GM12878 (cell line): ENCODE results near the gene NPRL2. TPM values are rescaled to one million over a fixed set of nuclear protein-coding genes. Genes with fewer than 3 reads are reported as not detected.

Source experiments
- ATAC-seq: fragments of 200-7000 bp; cut with Tn5 transposase; 3 replicates; pipeline ENCODE4 v1.9.1; 2020; ENCODE audit warnings: mild to moderate bottlenecking, moderate library complexity
- BruUV-seq: library from RNA; stranded (reverse); fragments of 400-500 nt; replicated peaks from 2 replicates; lab custom pipeline; 2021; lab: Mats Ljungman, UMichigan
- CTCF ChIA-PET: fragments of 300-600 bp; sonication (Branson Sonifier 250); formaldehyde crosslinking; extraction: SDS; loops from one replicate; lab custom pipeline; 2021; ENCODE audit warnings: inconsistent platforms; lab: Yijun Ruan, JAX
- POLR2A ChIA-PET: fragments of 350-600 bp; formaldehyde crosslinking; extraction: SDS; loops from one replicate; lab custom pipeline; 2021; ENCODE audit warnings: inconsistent platforms; lab: Charles Lee
- RAD21 ChIA-PET: fragments of 300-600 bp; sonication (Branson Sonifier 250); formaldehyde crosslinking; loops from one replicate; lab custom pipeline; 2023; ENCODE audit warnings: antibody characterized with exemption; ENCODE audit not compliant: unreplicated experiment; lab: Charles Lee
- SMC1A ChIA-PET: fragments of 300-600 bp; sonication (Branson Sonifier 250); formaldehyde crosslinking; loops from one replicate; lab custom pipeline; 2023; ENCODE audit not compliant: unreplicated experiment, uncharacterized antibody; lab: Charles Lee
- DNase-seq: peaks from one replicate; pipeline ENCODE4 v3.0.0-alpha.2; 2011; ENCODE audit warnings: low read depth, low spot score
- FAIRE-seq: peaks from 3 replicates; lab custom pipeline; 2011; peaks lifted over from hg19 to GRCh38; lab: Jason Lieb, UNC
- H2AFZ ChIP-seq: 2 replicates; pipeline ENCODE4 v1.6.0; 2011; ENCODE audit warnings: low read depth, low read length, control low read depth; ENCODE audit not compliant: control insufficient read depth
- H3K27ac ChIP-seq: 2 replicates; pipeline ENCODE4 v1.5.1; 2011; ENCODE audit warnings: control low read depth; ENCODE audit not compliant: control insufficient read depth, insufficient read depth
- H3K27me3 ChIP-seq, 2 experiments: replicated peaks in 1 of 2; 2 replicates each; pipeline versions ENCODE4 v1.6.0 to v1.6.1; 2011; ENCODE audit warnings: low read length in 1 of 2; ENCODE audit not compliant: control insufficient read depth in 2 of 2, insufficient read depth in 2 of 2
- H3K36me3 ChIP-seq, 2 experiments: 2 replicates each; pipeline ENCODE4 v1.5.1; 2011; ENCODE audit warnings: low read length in 1 of 2; ENCODE audit not compliant: control insufficient read depth in 2 of 2, insufficient read depth in 2 of 2
- H3K4me1 ChIP-seq: 2 replicates; pipeline ENCODE4 v1.6.1; 2011; ENCODE audit warnings: mild to moderate bottlenecking, low read length, moderate library complexity, mixed read lengths; ENCODE audit not compliant: control insufficient read depth, insufficient read depth
- H3K4me2 ChIP-seq: 2 replicates; pipeline ENCODE4 v1.6.0; 2011; ENCODE audit warnings: control low read depth; ENCODE audit not compliant: control insufficient read depth, insufficient read depth
- H3K4me3 ChIP-seq: fragments of 200-600 bp; sonication (generic); 2 replicates; pipeline ENCODE4 v1.5.1; 2016
- H3K79me2 ChIP-seq: 2 replicates; pipeline ENCODE4 v1.6.0; 2011; ENCODE audit warnings: low read length; ENCODE audit not compliant: control insufficient read depth, insufficient read depth
- H3K9ac ChIP-seq: 2 replicates; pipeline ENCODE4 v1.8.0; 2011; ENCODE audit warnings: low read length, control low read depth, mixed read lengths; ENCODE audit not compliant: control insufficient read depth, insufficient read depth
- H3K9me3 ChIP-seq: replicated peaks from 3 replicates; pipeline ENCODE4 v1.5.1; 2011; ENCODE audit warnings: mild to moderate bottlenecking, low read length; ENCODE audit not compliant: control insufficient read depth, insufficient read depth
- H4K20me1 ChIP-seq: 2 replicates; pipeline ENCODE4 v1.6.0; 2011; ENCODE audit not compliant: control insufficient read depth, insufficient read depth
- CHD2 ChIP-seq: IDR thresholded peaks from 2 replicates; pipeline ENCODE4 v1.6.1; 2011; ENCODE audit warnings: low read depth, low read length, improper control_type of control experiment, borderline replicate concordance
- ESRRA ChIP-seq: IDR thresholded peaks from 2 replicates; pipeline ENCODE4 v1.6.1; 2012; ENCODE audit warnings: mild to moderate bottlenecking, low read length, improper control_type of control experiment
- EZH2 ChIP-seq: IDR thresholded peaks from 2 replicates; pipeline ENCODE4 v1.6.1; 2012; ENCODE audit warnings: low read depth, mild to moderate bottlenecking, control low read depth, inconsistent platforms, low read length, borderline replicate concordance; ENCODE audit not compliant: control insufficient read depth
- GATAD2B ChIP-seq: fragments of 450-650 bp; conservative IDR thresholded peaks from 2 replicates; pipeline ENCODE4 v1.6.1; 2017; ENCODE audit warnings: low read depth, mild to moderate bottlenecking, moderate library complexity
- IKZF1 ChIP-seq: fragments of 450-650 bp; conservative IDR thresholded peaks from 2 replicates; pipeline ENCODE4 v1.6.1; 2017; ENCODE audit warnings: antibody characterized with exemption, mild to moderate bottlenecking
- IKZF2 ChIP-seq, 2 experiments: fragments of 450-650 bp; IDR thresholded peaks; 2 replicates each; pipeline ENCODE4 v1.6.1; 2017; ENCODE audit warnings: mild to moderate bottlenecking in 2 of 2, moderate library complexity in 2 of 2
- MEF2B ChIP-seq: fragments of 450-650 bp; IDR thresholded peaks from 2 replicates; pipeline ENCODE4 v1.6.1; 2018; ENCODE audit warnings: mild to moderate bottlenecking, moderate library complexity; ENCODE audit not compliant: partially characterized antibody, poor library complexity, severe bottlenecking
- MTA2 ChIP-seq: fragments of 450-650 bp; IDR thresholded peaks from 2 replicates; pipeline ENCODE4 v1.6.1; 2016; ENCODE audit warnings: low read depth, mild to moderate bottlenecking, moderate library complexity
- MYC ChIP-seq: IDR thresholded peaks from 2 replicates; pipeline ENCODE4 v1.6.1; 2011; ENCODE audit warnings: mild to moderate bottlenecking, low read length, moderate library complexity, inconsistent platforms; ENCODE audit not compliant: insufficient read depth, insufficient replicate concordance, insufficient read length, severe bottlenecking
- NBN ChIP-seq: fragments of 450-650 bp; IDR thresholded peaks from 2 replicates; pipeline ENCODE4 v1.6.1; 2016
- NFXL1 ChIP-seq: fragments of 450-650 bp; IDR thresholded peaks from 2 replicates; pipeline ENCODE4 v1.6.1; 2017; ENCODE audit warnings: antibody characterized with exemption, mild to moderate bottlenecking, borderline replicate concordance
- NR2F1 ChIP-seq: fragments of 450-650 bp; conservative IDR thresholded peaks from 2 replicates; pipeline ENCODE4 v1.6.1; 2017; ENCODE audit warnings: mild to moderate bottlenecking
- SP1 ChIP-seq: IDR thresholded peaks from one replicate; pipeline ENCODE4 v1.6.1; 2011; ENCODE audit warnings: low read depth, low read length
- USF2 ChIP-seq: IDR thresholded peaks from 2 replicates; pipeline ENCODE4 v1.6.1; 2011; ENCODE audit warnings: low read depth, low read length, improper control_type of control experiment, borderline replicate concordance
- ZBTB40 ChIP-seq: fragments of 450-650 bp; IDR thresholded peaks from 2 replicates; pipeline ENCODE4 v1.6.1; 2016; ENCODE audit warnings: mild to moderate bottlenecking, moderate library complexity, borderline replicate concordance
- ZSCAN29 ChIP-seq: fragments of 450-650 bp; IDR thresholded peaks from 2 replicates; pipeline ENCODE4 v1.6.1; 2017; ENCODE audit warnings: mild to moderate bottlenecking, moderate library complexity
- WGBS: methylation state at CpG from one replicate; pipeline ENCODE4 v1.1.6; 2016; ENCODE audit warnings: low lambda C conversion rate; ENCODE audit not compliant: insufficient replicate concordance, insufficient coverage; ENCODE audit errors: missing lambda C conversion rate; 5-methylcytosine and 5-hydroxymethylcytosine counted together
- in situ Hi-C: fragments of 300-500 bp; cut with MboI; formaldehyde crosslinking; loops from 9 replicates; pipeline ENCODE4 v1.14.3; 2018; ENCODE audit warnings: mixed read lengths
- intact Hi-C: fragments of 100-400 bp; cut with micrococcal nuclease; formaldehyde crosslinking; loops from one replicate; pipeline ENCODE4 v1.14.2; 2022; ENCODE audit not compliant: unreplicated experiment
- polyA plus RNA-seq, 11 experiments: library from polyadenylated mRNA; depleted of rRNA in 4 of 11; unstranded in 6 of 11; stranded (reverse) in 5 of 11; fragments of >200 nt; fragmentation: Nextera tagmentation in 4 of 11; fragmentation: Illumina TruSeq in 1 of 11; extraction: Ambion mirVana in 4 of 11; extraction: Trizol in 1 of 11; gene quantifications; 1 replicate in 1 of 11; 2 replicates in 10 of 11; pipeline versions ENCODE4 v1.2.1 to v1.2.3, GENCODE V29; 2011 to 2016; ENCODE audit warnings: inconsistent platforms in 2 of 11, missing spikeins in 2 of 11, low read depth in 1 of 11
- total RNA-seq, 4 experiments: library from RNA; depleted of rRNA in 3 of 4; stranded (reverse); fragments of >200 nt in 3 of 4; fragmentation: Illumina TruSeq in 1 of 4; extraction: Trizol in 1 of 4; gene quantifications; 2 replicates each; pipeline versions ENCODE4 v1.2.1 to v1.2.3, GENCODE V29; 2013 to 2021

Gene NPRL2
- total and polyA plus RNA-seq, 10 of the 15 experiments (the other 5 are each of a cell fraction or from before 2014, with no cell fraction given), result 17.8 to 54.2 (median 32.9) TPM

GRCh38 chr3:50334339-50335075 lies 16.1 kb downstream of the NPRL2 start:
- Histone ChIP-seq H3K4me2 (peak overlapping the region; percentile 77), H4K20me1 (no peaks in the 10 kb centered on the region; the same call in 1 of the 2 replicates), H3K27me3 (no peaks in the 10 kb centered on the region), H2AFZ (no peak overlapping the region), H3K27ac (no peak overlapping the region; the same call in 1 of the 2 replicates), H3K4me3 (peak overlapping the region; percentile 28; the same call in 1 of the 2 replicates), H3K79me2 (peaks cover 64% of the 10 kb centered on the region), H3K4me1 (peaks cover 10% of the 10 kb centered on the region; the same call in 1 of the 2 replicates), H3K9ac (peak overlapping the region; percentile 15; the same call in 1 of the 2 replicates), H3K9me3 (no peaks in the 10 kb centered on the region), H3K36me3 (peaks cover 16 to 25% of the 10 kb centered on the region in 2 experiments)
- DNase-seq (no peak), ATAC-seq (no peak), FAIRE-seq (no peak)
- intact Hi-C loops (loop anchor here (5.0 kb wide), 2 partner anchors 37 to 97 kb away; partner anchors contain the start of genes GNAI2, HYAL3 and NAA80), in situ Hi-C loops (loop anchor here (10.0 kb wide), 1 partner anchor 1060 kb away; the partner anchor contains the start of gene RBM15B)
- RAD21 ChIA-PET, result interaction anchor here (0.5 kb wide), 1 partner anchor 135 kb away, joined by 3 read pairs; no protein-coding TSS in a partner anchor
- CTCF ChIA-PET, result interaction anchor here (1.5 to 10.5 kb wide), 2 partner anchors 12 to 36 kb away, joined by 5 to 72 read pairs; partner anchors contain the start of genes HYAL2, HYAL3 and NAA80
- SMC1A ChIA-PET, result interaction anchor here (1.5 kb wide), 1 partner anchor 13 kb away, joined by 3 read pairs; no protein-coding TSS in a partner anchor
- 54% methylated on average over 5 of the region's 5 CpGs for WGBS
- POLR2A ChIA-PET, result interaction anchor here (0.5 to 1.7 kb wide), 4 partner anchors 12 to 375 kb away, joined by 3 to 6 read pairs (median 4); partner anchors contain the start of gene HYAL2
- BruUV-seq, result no TSS peak
- no peak for TF ChIP-seq CHD2
- TF ChIP-seq NFXL1, result no peak
- no peak for TF ChIP-seq IKZF2 (IDR thresholded peaks at IDR 0.05)
- no peak for TF ChIP-seq NR2F1
- TF ChIP-seq IKZF1, result no peak
- TF ChIP-seq ZBTB40, result no peak
- no peak for TF ChIP-seq ZSCAN29
- TF ChIP-seq ESRRA, result no peak
- no peak for TF ChIP-seq USF2
- TF ChIP-seq MEF2B, result no peak
- no peak for TF ChIP-seq MTA2
- no peak for TF ChIP-seq NBN
- TF ChIP-seq MYC, result no peak
- no peak for TF ChIP-seq GATAD2B
- no peak for TF ChIP-seq EZH2
- TF ChIP-seq SP1, result no peak
